Esophagus muscularis mucosa (tissue), 4 donors: ENCODE results near the gene CDC45. TPM values are rescaled to one million over a fixed set of nuclear protein-coding genes. Genes with fewer than 3 reads are reported as not detected.
A peak's percentile ranks its signal among the peaks of the same experiment; 100 is the strongest.

ENCODE experiments used
- DNase-seq: peaks from one replicate; pipeline ENCODE4 v3.0.0-alpha.2; 2017; ENCODE audit errors: extremely low spot score
- H3K27ac ChIP-seq, 4 donors: fragments of 200-600 bp; sonication (generic); replicated peaks in 1 of 4; 1 replicate in 3 of 4; 2 replicates in 1 of 4; pipeline ENCODE4 v1.5.1; 2016 to 2019; ENCODE audit warnings: mild to moderate bottlenecking in 1 of 4
- H3K27me3 ChIP-seq, 4 donors: fragments of 200-600 bp; sonication (generic); one replicate each; pipeline versions ENCODE4 v1.5.1 to v1.6.0; 2016 to 2019
- H3K36me3 ChIP-seq, 4 donors: fragments of 200-600 bp; sonication (generic); one replicate each; pipeline ENCODE4 v1.5.1; 2016 to 2019
- H3K4me1 ChIP-seq, 4 donors: fragments of 200-600 bp; sonication (generic); one replicate each; pipeline ENCODE4 v1.5.1; 2016 to 2019
- H3K4me3 ChIP-seq, 4 donors: fragments of 200-600 bp; sonication (generic); 1 replicate in 2 of 4; 2 replicates in 2 of 4; pipeline ENCODE4 v1.5.1; 2016 to 2019; ENCODE audit warnings: mild to moderate bottlenecking in 4 of 4, moderate library complexity in 1 of 4
- H3K9me3 ChIP-seq, 4 donors: fragments of 200-600 bp; sonication (generic); 1 replicate in 3 of 4; 2 replicates in 1 of 4; pipeline ENCODE4 v1.5.1; 2016 to 2019
- CTCF ChIP-seq, 3 experiments: fragments of 200-600 bp in 2 of 3; fragments of 450-650 bp in 1 of 3; sonication (generic) in 2 of 3; IDR thresholded peaks; one replicate each; pipeline ENCODE4 v1.5.1; 2017 to 2019; ENCODE audit warnings: antibody characterized with exemption in 3 of 3, mild to moderate bottlenecking in 2 of 3, moderate library complexity in 1 of 3
- EP300 ChIP-seq: sonication (generic); formaldehyde crosslinking; IDR thresholded peaks from one replicate; pipeline ENCODE4 v1.6.1; 2017; ENCODE audit warnings: antibody characterized with exemption
- POLR2A ChIP-seq: fragments of 450-650 bp; IDR thresholded peaks from one replicate; pipeline ENCODE4 v1.6.1; 2017; ENCODE audit warnings: antibody characterized with exemption, moderate library complexity, mild to moderate bottlenecking, low read depth
- POLR2AphosphoS5 ChIP-seq, 2 donors: sonication (generic); formaldehyde crosslinking; IDR thresholded peaks; one replicate each; pipeline ENCODE4 v1.6.1; 2017; ENCODE audit warnings: antibody characterized with exemption in 2 of 2
- WGBS: methylation state at CpG from one replicate; pipeline ENCODE4 v1.1.5; 2018; 5-methylcytosine and 5-hydroxymethylcytosine counted together
- intact Hi-C: fragments of 100-400 bp; cut with DNase I; formaldehyde crosslinking; loops from one replicate; pipeline ENCODE4 v1.15.1; 2023
- total RNA-seq, 4 donors: library from RNA; depleted of rRNA; stranded (reverse); fragments of >200 nt; gene quantifications; one replicate each; pipeline versions ENCODE4 v1.1.0 to v1.2.1, GENCODE V29; 2016

CDC45 gene
- total RNA-seq, 4 donors from 2014 or later = 0.32 to 1.1 (median 0.42) TPM; not detected in 1

- intact Hi-C loops = loop anchor here (5.0 kb wide), 1 partner anchor 41 kb away; the partner anchor contains the start of genes HIRA and MRPL40
- peaks cover 48 to 71% (median 67%) of the 10 kb centered on the region in 4 donors for H3K36me3 ChIP-seq
Measured at GRCh38 chr22:19473578-19473977, 6.1 kb upstream of the CDC45 start.

GRCh38 chr22:19476023-19476422 is 3.7 kb upstream of the CDC45 start:
- peak overlapping the region in 3 of 4 donors; percentile 24 to 42 (median 35) for H3K27ac ChIP-seq
- H3K4me1 ChIP-seq = peaks cover 18 to 56% (median 51%) of the 10 kb centered on the region in 4 donors
- H3K27me3 ChIP-seq = peaks cover 0 to 5% (median 0%) of the 10 kb centered on the region in 4 donors
- intact Hi-C loops = no loop called here
- no peaks in the 10 kb centered on the region for H3K9me3 ChIP-seq
- H3K36me3 ChIP-seq = peaks cover 24 to 46% (median 43%) of the 10 kb centered on the region in 4 donors
- 75% methylated on average over 3 of the region's 3 CpGs for WGBS
- no peak for DNase-seq
- TF ChIP-seq POLR2A = no peak
- TF ChIP-seq EP300 = no peak
- TF ChIP-seq POLR2AphosphoS5 (IDR thresholded peaks at IDR 0.05) = no peak
- no peak for TF ChIP-seq CTCF (IDR thresholded peaks at IDR 0.05)
- H3K4me3 ChIP-seq = no peak overlapping the region

More at GRCh38 chr22:19473578-19473977, 6.1 kb upstream of the CDC45 start:
- 77% methylated on average over 3 of the region's 3 CpGs for WGBS
- no peak for DNase-seq
- no peak for TF ChIP-seq POLR2A
- TF ChIP-seq POLR2AphosphoS5 (IDR thresholded peaks at IDR 0.05) = no peak
- no peak for TF ChIP-seq CTCF (IDR thresholded peaks at IDR 0.05)
- TF ChIP-seq EP300 = no peak
- peaks cover 12 to 49% (median 44%) of the 10 kb centered on the region in 4 donors for H3K4me1 ChIP-seq
- no peak overlapping the region for H3K27ac ChIP-seq
- H3K9me3 ChIP-seq = no peaks in the 10 kb centered on the region
- no peak overlapping the region for H3K4me3 ChIP-seq
- no peaks in the 10 kb centered on the region for H3K27me3 ChIP-seq

- intact Hi-C loops = no loop called here
- Histone ChIP-seq H3K27ac (peak overlapping the region; percentile 86 to 96 (median 93)), H3K4me3 (peak overlapping the region; percentile 87 to 96 (median 92)), H3K36me3 (peaks cover 12 to 32% (median 29%) of the 10 kb centered on the region in 4 donors), H3K9me3 (no peaks in the 10 kb centered on the region), H3K27me3 (peaks cover 0 to 5% (median 0%) of the 10 kb centered on the region in 4 donors), H3K4me1 (peaks cover 18 to 56% (median 51%) of the 10 kb centered on the region in 4 donors)
- no peak for DNase-seq
- WGBS = 28% methylated on average over 5 of the region's 5 CpGs
- peak in 1 of 3 experiments; percentile 6 for TF ChIP-seq CTCF (IDR thresholded peaks at IDR 0.05)
- no peak for TF ChIP-seq EP300
- no peak for TF ChIP-seq POLR2AphosphoS5 (IDR thresholded peaks at IDR 0.05)
- no peak for TF ChIP-seq POLR2A
Measured at GRCh38 chr22:19477321-19478044, 2.2 kb upstream of the CDC45 start.

- TF ChIP-seq POLR2AphosphoS5 (IDR thresholded peaks at IDR 0.05) (no peak), EP300 (no peak), POLR2A (no peak), CTCF (IDR thresholded peaks at IDR 0.05) (no peak)
- Histone ChIP-seq H3K4me1 (peaks cover 18 to 54% (median 50%) of the 10 kb centered on the region in 4 donors), H3K27ac (peak overlapping the region; percentile 86 to 96 (median 93)), H3K9me3 (no peaks in the 10 kb centered on the region), H3K27me3 (peaks cover 0 to 5% (median 0%) of the 10 kb centered on the region in 4 donors), H3K4me3 (peak overlapping the region; percentile 87 to 96 (median 92)), H3K36me3 (peaks cover 5 to 24% (median 21%) of the 10 kb centered on the region in 4 donors)
- no peak for DNase-seq
- WGBS = under 1% methylated on average over 30 of the region's 31 CpGs
- intact Hi-C loops = no loop called here
Measured at GRCh38 chr22:19478045-19478900, 1.4 kb upstream of the CDC45 start.
